Esophagus squamous epithelium (tissue), 5 donors: ENCODE measurements around the gene METTL2B. TPM values are rescaled to one million over a fixed set of nuclear protein-coding genes. Genes with fewer than 3 reads are reported as not detected.
"Not testable (repeated sequence)": the region's sequence is repeated elsewhere in the genome, so short reads cannot be mapped to it uniquely, and the experiment has no call there.

Experiments
- DNase-seq: peaks from one replicate; lab custom pipeline; 2025; lab: John Stamatoyannopoulos, UW
- H3K27ac ChIP-seq, 4 donors: fragments of 200-600 bp; sonication (generic); one replicate each; pipeline ENCODE4 v1.5.1; 2016 to 2019; ENCODE audit warnings: mild to moderate bottlenecking in 1 of 4
- H3K27me3 ChIP-seq, 4 donors: fragments of 200-600 bp; sonication (generic); 1 replicate in 3 of 4; 2 replicates in 1 of 4; pipeline versions ENCODE4 v1.5.1 to v1.6.0; 2017 to 2021; ENCODE audit warnings: antibody characterized with exemption in 1 of 4
- H3K36me3 ChIP-seq, 3 donors: fragments of 200-600 bp; sonication (generic); one replicate each; pipeline ENCODE4 v1.5.1; 2016 to 2019
- H3K4me1 ChIP-seq, 3 donors: fragments of 200-600 bp; sonication (generic); one replicate each; pipeline ENCODE4 v1.5.1; 2017 to 2019
- H3K4me3 ChIP-seq, 4 donors: fragments of 200-600 bp; sonication (generic); 1 replicate in 3 of 4; 2 replicates in 1 of 4; pipeline ENCODE4 v1.5.1; 2016 to 2019; ENCODE audit warnings: mild to moderate bottlenecking in 2 of 4, moderate library complexity in 1 of 4
- H3K9me3 ChIP-seq, 3 donors: fragments of 200-600 bp; sonication (generic); one replicate each; pipeline ENCODE4 v1.5.1; 2016 to 2019
- POLR2A ChIP-seq, 4 donors: fragments of 450-650 bp; IDR thresholded peaks; one replicate each; pipeline ENCODE4 v1.6.1; 2017; ENCODE audit warnings: antibody characterized with exemption in 4 of 4, mild to moderate bottlenecking in 4 of 4, moderate library complexity in 3 of 4
- WGBS, 2 donors: methylation state at CpG; one replicate each; pipeline ENCODE4 v1.1.5; 2018; 5-methylcytosine and 5-hydroxymethylcytosine counted together
- intact Hi-C: fragments of 100-400 bp; cut with DNase I; formaldehyde crosslinking; loops from one replicate; pipeline ENCODE4 v1.15.0; 2022
- total RNA-seq, 4 donors: library from RNA; depleted of rRNA; stranded (reverse); fragments of >200 nt; gene quantifications; one replicate each; pipeline ENCODE4 v1.1.0, GENCODE V29; 2016
- TF ChIP-seq, protein P1 (sequence below), 6 experiments: fragments of 450-650 bp in 4 of 6; fragments of 200-600 bp in 2 of 6; sonication (generic) in 2 of 6; IDR thresholded peaks; one replicate each; pipeline ENCODE4 v1.5.1; 2016 to 2019; ENCODE audit warnings: antibody characterized with exemption in 6 of 6, mild to moderate bottlenecking in 4 of 6, moderate library complexity in 4 of 6
- donor health status: DM: yes; HTN: yes; CAD: no.

Gene METTL2B, protein sequence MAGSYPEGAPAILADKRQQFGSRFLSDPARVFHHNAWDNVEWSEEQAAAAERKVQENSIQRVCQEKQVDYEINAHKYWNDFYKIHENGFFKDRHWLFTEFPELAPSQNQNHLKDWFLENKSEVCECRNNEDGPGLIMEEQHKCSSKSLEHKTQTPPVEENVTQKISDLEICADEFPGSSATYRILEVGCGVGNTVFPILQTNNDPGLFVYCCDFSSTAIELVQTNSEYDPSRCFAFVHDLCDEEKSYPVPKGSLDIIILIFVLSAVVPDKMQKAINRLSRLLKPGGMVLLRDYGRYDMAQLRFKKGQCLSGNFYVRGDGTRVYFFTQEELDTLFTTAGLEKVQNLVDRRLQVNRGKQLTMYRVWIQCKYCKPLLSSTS
- total RNA-seq, result 10 to 100 TPM; 20.2 to 26.6 (median 24.5) TPM

DNA sequence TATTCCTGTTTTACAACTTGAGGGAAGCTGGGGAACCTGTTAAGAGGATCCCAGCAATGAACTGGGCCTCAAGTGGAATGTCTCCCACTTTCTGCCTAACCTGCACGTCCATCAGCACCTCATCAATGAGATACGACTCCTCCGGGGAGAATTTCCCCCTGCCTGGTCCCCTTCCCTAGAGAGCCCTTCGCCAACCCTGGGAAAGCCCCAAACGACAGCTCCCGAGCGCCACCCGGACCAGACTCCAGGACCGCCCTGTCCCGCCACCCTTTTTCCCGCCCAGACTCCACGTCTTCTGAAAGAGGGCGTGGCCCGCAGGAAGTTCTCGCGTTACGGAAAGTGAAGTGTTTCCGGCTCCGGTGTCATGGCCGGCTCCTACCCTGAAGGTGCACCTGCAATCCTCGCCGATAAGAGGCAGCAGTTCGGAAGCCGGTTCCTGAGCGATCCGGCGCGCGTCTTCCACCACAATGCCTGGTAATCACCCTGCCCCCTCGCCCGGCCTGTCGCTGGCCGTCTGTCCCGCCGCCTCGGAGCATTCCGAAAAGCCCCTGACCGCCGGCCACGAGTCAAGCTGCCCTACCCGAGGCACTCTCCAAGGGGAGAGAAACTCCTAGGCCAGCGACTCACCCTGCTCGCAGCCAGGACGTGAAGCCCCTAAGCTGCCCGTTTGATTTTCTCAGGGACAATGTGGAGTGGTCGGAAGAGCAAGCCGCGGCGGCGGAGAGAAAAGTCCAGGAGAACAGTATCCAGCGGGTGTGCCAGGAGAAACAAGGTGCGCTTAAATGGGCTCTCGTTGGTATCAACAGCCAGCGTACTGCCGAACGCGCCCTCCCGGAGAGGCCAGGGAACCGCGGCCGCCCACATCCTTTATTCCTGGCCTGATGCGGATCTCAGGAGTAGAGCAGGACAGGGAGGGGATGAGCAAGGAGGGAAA, at the start of gene METTL2B:
METTL2B (plus strand) TSS at position 347 of the 934 bp plus-strand sequence; CDS start at position 365, 18 bp downstream.
- Histone ChIP-seq H3K4me1 (peaks cover 5 to 38% (median 13%) of the 10 kb centered on the region in 3 donors), H3K36me3 (peaks cover 0 to 28% (median 0%) of the 10 kb centered on the region in 3 donors), H3K4me3 (peak within 1 kb of the TSS; percentile 56 to 87 (median 68)), H3K27ac (peak within 1 kb of the TSS; percentile 83 to 95 (median 86))
- 1% methylated on average over 18 to 37 of the region's 62 CpGs for WGBS, 2 donors
- H3K9me3 ChIP-seq, intact Hi-C loops, H3K27me3 ChIP-seq: not testable (repeated sequence)
- peak in 3 of 4 donors; percentile 36 to 70 (median 68) for TF ChIP-seq POLR2A (IDR thresholded peaks at IDR 0.05)
- TF ChIP-seq, protein P1, sequence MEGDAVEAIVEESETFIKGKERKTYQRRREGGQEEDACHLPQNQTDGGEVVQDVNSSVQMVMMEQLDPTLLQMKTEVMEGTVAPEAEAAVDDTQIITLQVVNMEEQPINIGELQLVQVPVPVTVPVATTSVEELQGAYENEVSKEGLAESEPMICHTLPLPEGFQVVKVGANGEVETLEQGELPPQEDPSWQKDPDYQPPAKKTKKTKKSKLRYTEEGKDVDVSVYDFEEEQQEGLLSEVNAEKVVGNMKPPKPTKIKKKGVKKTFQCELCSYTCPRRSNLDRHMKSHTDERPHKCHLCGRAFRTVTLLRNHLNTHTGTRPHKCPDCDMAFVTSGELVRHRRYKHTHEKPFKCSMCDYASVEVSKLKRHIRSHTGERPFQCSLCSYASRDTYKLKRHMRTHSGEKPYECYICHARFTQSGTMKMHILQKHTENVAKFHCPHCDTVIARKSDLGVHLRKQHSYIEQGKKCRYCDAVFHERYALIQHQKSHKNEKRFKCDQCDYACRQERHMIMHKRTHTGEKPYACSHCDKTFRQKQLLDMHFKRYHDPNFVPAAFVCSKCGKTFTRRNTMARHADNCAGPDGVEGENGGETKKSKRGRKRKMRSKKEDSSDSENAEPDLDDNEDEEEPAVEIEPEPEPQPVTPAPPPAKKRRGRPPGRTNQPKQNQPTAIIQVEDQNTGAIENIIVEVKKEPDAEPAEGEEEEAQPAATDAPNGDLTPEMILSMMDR (IDR thresholded peaks at IDR 0.05), result peak; percentile 26 to 66 (median 42)
- DNase-seq, result peak; percentile 54

DNA sequence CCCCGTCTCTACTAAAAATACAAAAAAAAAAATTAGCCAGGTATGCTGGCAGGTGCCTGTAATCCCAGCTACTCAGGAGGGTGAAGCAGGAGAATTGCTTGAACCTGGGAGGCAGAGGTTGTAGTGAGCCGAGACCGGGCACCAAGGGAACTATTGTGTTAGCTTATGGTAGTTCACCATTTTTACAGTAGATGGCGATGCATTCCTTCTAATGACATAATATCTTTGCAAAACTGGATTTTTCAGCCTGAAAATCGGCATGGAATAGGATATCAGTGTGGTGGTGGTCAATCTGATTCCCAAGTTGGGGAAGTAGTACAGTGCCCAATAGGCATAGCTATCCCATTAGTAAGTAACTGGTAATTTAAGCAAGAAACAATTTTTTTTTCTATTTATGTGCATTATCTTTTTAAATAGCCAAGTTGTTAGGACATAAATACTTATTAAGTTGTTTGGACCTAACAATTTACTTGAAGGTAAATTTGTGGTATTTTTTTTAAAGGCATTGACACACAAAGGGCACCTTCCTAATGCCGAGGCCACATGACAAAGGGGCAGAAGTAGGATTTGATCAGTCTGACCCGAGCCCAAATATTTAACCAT, 49.2 kb upstream of the METTL2B start:
- Histone ChIP-seq H3K36me3 (no peaks in the 10 kb centered on the region), H3K9me3 (no peaks in the 10 kb centered on the region), H3K27ac (no peak overlapping the region), H3K27me3 (no peaks in the 10 kb centered on the region), H3K4me3 (no peak overlapping the region), H3K4me1 (peaks cover 0 to 49% (median 9%) of the 10 kb centered on the region in 3 donors)
- intact Hi-C loops, result loop anchor here (2.0 kb wide), 1 partner anchor 33 kb away; no protein-coding TSS in a partner anchor
- no peak for DNase-seq
- TF ChIP-seq, protein P1 (IDR thresholded peaks at IDR 0.05), result peak; percentile 72 to 92 (median 84)
- TF ChIP-seq POLR2A (IDR thresholded peaks at IDR 0.05), result no peak
- 12 to 15% methylated on average over 7 of the region's 7 CpGs for WGBS, 2 donors

DNA sequence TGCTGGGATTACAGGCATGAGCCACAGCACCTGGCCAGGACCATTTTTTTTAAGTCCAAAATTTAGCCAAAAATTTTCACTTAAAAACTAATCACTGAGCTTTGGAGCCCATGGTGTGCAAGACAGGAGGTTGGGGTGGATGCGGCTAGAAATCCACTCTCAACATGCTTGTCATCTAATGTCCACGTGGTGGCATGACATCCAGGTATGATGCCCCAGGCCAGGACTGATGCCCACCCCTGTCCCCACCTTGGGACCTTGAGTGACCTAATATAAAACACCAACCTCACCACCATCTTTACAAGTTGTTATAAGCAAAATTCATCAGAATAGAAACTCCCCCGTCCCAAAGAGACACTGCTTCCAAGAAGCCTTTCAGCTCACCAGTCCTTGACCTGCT, 46.3 kb upstream of the METTL2B start:
- Histone ChIP-seq H3K4me1 (peaks cover 0 to 67% (median 14%) of the 10 kb centered on the region in 3 donors), H3K4me3 (no peak overlapping the region), H3K36me3 (no peaks in the 10 kb centered on the region), H3K27me3 (no peaks in the 10 kb centered on the region), H3K27ac (peak overlapping the region in 3 of 4 donors; percentile 77 to 86 (median 80)), H3K9me3 (no peaks in the 10 kb centered on the region)
- TF ChIP-seq, protein P1 (IDR thresholded peaks at IDR 0.05), result no peak
- no peak for TF ChIP-seq POLR2A (IDR thresholded peaks at IDR 0.05)
- WGBS, 2 donors, result 75 to 85% methylated on average over 3 of the region's 3 CpGs
- intact Hi-C loops, result no loop called here
- no peak for DNase-seq

DNA sequence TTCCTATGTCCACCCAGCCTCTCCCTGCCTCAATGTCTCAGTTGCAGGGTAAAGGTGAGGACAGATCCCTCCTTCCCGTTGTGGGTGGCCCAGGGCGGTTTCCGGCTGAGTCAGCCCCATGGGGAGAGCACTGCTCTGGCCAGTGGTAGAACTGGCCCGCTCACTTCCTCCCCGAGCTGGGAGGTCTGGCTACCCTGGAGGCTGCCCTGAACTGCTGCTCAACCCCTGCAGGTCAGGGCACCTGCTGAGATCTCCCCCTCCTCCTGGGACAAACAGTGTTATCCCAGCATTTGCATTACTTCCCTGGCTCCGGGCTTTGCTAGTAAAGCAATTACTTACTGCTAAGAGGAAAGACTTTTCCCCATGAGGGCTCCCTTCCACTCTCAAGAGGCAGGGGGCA, 45.3 kb upstream of the METTL2B start:
- no peak overlapping the region for H3K4me3 ChIP-seq
- WGBS, 2 donors, result 0 to 43% methylated on average over 2 to 5 of the region's 6 CpGs
- intact Hi-C loops, result no loop called here
- H3K36me3 ChIP-seq, result no peaks in the 10 kb centered on the region
- H3K9me3 ChIP-seq, result no peaks in the 10 kb centered on the region
- H3K4me1 ChIP-seq, result peaks cover 0 to 77% (median 22%) of the 10 kb centered on the region in 3 donors
- no peaks in the 10 kb centered on the region for H3K27me3 ChIP-seq
- TF ChIP-seq, protein P1 (IDR thresholded peaks at IDR 0.05), result no peak
- TF ChIP-seq POLR2A (IDR thresholded peaks at IDR 0.05), result no peak
- peak overlapping the region in 3 of 4 donors; percentile 77 to 86 (median 80) for H3K27ac ChIP-seq
- no peak for DNase-seq
